CD4-positive, alpha-beta memory T cell (primary cell): Measurements from ENCODE around the gene TWNK. TPM values are rescaled to one million over a fixed set of nuclear protein-coding genes. Genes with fewer than 3 reads are reported as not detected.
A peak's percentile ranks its signal among the peaks of the same experiment; 100 is the strongest.

Source experiments
- CTCF ChIA-PET: fragments of 350-600 bp; sonication (Branson Sonifier 250); formaldehyde crosslinking; loops from one replicate; lab custom pipeline; 2021; ENCODE audit warnings: inconsistent platforms; ENCODE audit not compliant: partially characterized antibody; lab: Charles Lee
- POLR2A ChIA-PET: fragments of 350-600 bp; sonication (Branson Sonifier 250); formaldehyde crosslinking; loops from one replicate; lab custom pipeline; 2021; ENCODE audit not compliant: partially characterized antibody; lab: Charles Lee
- DNase-seq, 5 donors: peaks; one replicate each; pipeline versions ENCODE4 v3.0.0 to v3.0.0-alpha.2; 2020 to 2022; ENCODE audit warnings: mixed read lengths in 1 of 5
- H3K27ac ChIP-seq: one replicate; pipeline ENCODE4 v1.7.0; 2013; ENCODE audit warnings: low read depth, low read length
- H3K27me3 ChIP-seq: 2 replicates; pipeline ENCODE4 v1.7.0; 2013; ENCODE audit warnings: mild to moderate bottlenecking, low read length, moderate library complexity; ENCODE audit not compliant: insufficient read depth
- H3K36me3 ChIP-seq: 2 replicates; pipeline ENCODE4 v1.7.0; 2013; ENCODE audit warnings: mild to moderate bottlenecking, low read length, moderate library complexity; ENCODE audit not compliant: insufficient read depth
- H3K4me1 ChIP-seq: 2 replicates; pipeline ENCODE4 v1.7.0; 2013; ENCODE audit warnings: mild to moderate bottlenecking, low read length, moderate library complexity; ENCODE audit not compliant: insufficient read depth
- H3K4me3 ChIP-seq, 2 donors: one replicate each; pipeline ENCODE4 v1.7.0; 2013; ENCODE audit warnings: low read length in 2 of 2, mild to moderate bottlenecking in 1 of 2
- H3K9me3 ChIP-seq, 2 donors: one replicate each; pipeline ENCODE4 v1.7.0; 2013; ENCODE audit warnings: low read length in 2 of 2, control low read depth in 1 of 2; ENCODE audit not compliant: control insufficient read depth in 1 of 2
- H3K27ac Mint-ChIP-seq, 7 donors: one replicate each; pipeline ENCODE4 v1.8.0; 2020 to 2021; ENCODE audit warnings: mixed read lengths in 7 of 7, mild to moderate bottlenecking in 6 of 7, inconsistent platforms in 3 of 7, moderate library complexity in 3 of 7
- H3K27me3 Mint-ChIP-seq, 2 donors: one replicate each; pipeline ENCODE4 v1.8.0; 2020 to 2021; ENCODE audit warnings: mixed read lengths in 2 of 2
- H3K36me3 Mint-ChIP-seq, 2 donors: one replicate each; pipeline ENCODE4 v1.8.0; 2020 to 2021; ENCODE audit warnings: mixed read lengths in 2 of 2, inconsistent platforms in 1 of 2, mild to moderate bottlenecking in 1 of 2
- H3K4me1 Mint-ChIP-seq, 4 donors: one replicate each; pipeline ENCODE4 v1.8.0; 2020 to 2021; ENCODE audit warnings: mixed read lengths in 4 of 4, mild to moderate bottlenecking in 1 of 4
- H3K4me3 Mint-ChIP-seq, 8 donors: one replicate each; pipeline ENCODE4 v1.8.0; 2020 to 2021; ENCODE audit warnings: mixed read lengths in 8 of 8, mild to moderate bottlenecking in 7 of 8, moderate library complexity in 6 of 8, inconsistent platforms in 3 of 8
- H3K9me3 Mint-ChIP-seq, 8 donors: one replicate each; pipeline ENCODE4 v1.8.0; 2020 to 2021; ENCODE audit warnings: mixed read lengths in 8 of 8, mild to moderate bottlenecking in 5 of 8, inconsistent platforms in 3 of 8, moderate library complexity in 1 of 8
- intact Hi-C: fragments of 100-400 bp; cut with micrococcal nuclease; formaldehyde crosslinking; loops from one replicate; pipeline ENCODE4 v1.15.1; 2023
- polyA plus RNA-seq, 2 donors: library from polyadenylated mRNA; unstranded; fragments of 300-500 nt; fragmentation: Illumina TruSeq; gene quantifications; one replicate each; pipeline ENCODE4 v1.2.3, GENCODE V29; 2021
- total RNA-seq, 2 experiments: library from RNA; stranded (reverse); gene quantifications; one replicate each; pipeline ENCODE4 v1.2.3, GENCODE V29; 2021

TWNK gene
- total and polyA plus RNA-seq, 4 experiments from 2014 or later, result 5.0 to 14.3 (median 10.9) TPM

DNA sequence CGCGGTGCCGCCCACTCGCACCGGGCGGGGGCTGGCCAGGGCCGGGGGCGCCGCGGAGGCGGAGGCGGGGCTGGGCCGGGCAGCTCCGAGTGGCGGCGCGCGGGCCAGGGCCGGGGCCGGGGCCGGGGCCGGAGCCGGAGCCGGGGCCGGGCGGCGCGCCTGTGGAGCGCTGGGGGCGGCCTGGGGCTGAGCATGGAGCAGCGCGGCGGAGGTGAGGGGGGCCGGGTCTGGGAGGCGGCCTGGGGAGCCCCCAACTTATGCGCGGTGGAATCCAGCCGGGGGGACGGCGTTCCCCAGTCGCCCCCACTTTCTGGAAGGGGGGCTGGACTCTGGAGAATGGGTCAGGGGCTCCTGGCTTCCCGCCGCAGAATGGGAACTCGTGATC, 12.4 kb downstream of the TWNK start, which contains the start of gene LZTS2:
LZTS2 (plus strand) TSS at position 67 of the 385 bp plus-strand sequence. CDS start 2,731 bp downstream, outside the sequence.
- intact Hi-C loops, result loop anchor here (2.0 to 10.0 kb wide), 3 partner anchors 87 to 465 kb away; partner anchors contain the start of genes HIF1AN and SLF2
- peak within 1 kb of the TSS; percentile 82 to 96 (median 94) for H3K27ac Mint-ChIP-seq
- peak within 1 kb of the TSS; percentile 84 to 98 (median 91) for H3K4me3 Mint-ChIP-seq
- H3K27me3 ChIP-seq, result no peaks in the 10 kb centered on the region
- H3K4me1 ChIP-seq, result peaks cover 24% of the 10 kb centered on the region
- peak within 1 kb of the TSS; percentile 83 for H3K27ac ChIP-seq
- no peak for DNase-seq
- H3K36me3 Mint-ChIP-seq, result peaks cover under 1 to 19% of the 10 kb centered on the region in 2 donors
- peaks cover 0 to 3% (median 0%) of the 10 kb centered on the region in 8 donors for H3K9me3 Mint-ChIP-seq
- H3K4me3 ChIP-seq, result peak within 1 kb of the TSS; percentile 64 to 73
- ChIA-PET CTCF (interaction anchor here (0.7 to 12.0 kb wide), 6 partner anchors 10 to 31 kb away, joined by 3 to 171 read pairs (median 4); partner anchors contain the start of genes PDZD7 and SEMA4G), POLR2A (interaction anchor here (1.5 to 6.1 kb wide), 3 partner anchors 12 to 31 kb away, joined by 7 to 90 read pairs (median 84); partner anchors contain the start of genes MRPL43, PDZD7, SFXN3 and TWNK)
- H3K36me3 ChIP-seq, result no peaks in the 10 kb centered on the region
- H3K4me1 Mint-ChIP-seq, result peaks cover 15 to 33% (median 23%) of the 10 kb centered on the region in 4 donors
- no peaks in the 10 kb centered on the region for H3K27me3 Mint-ChIP-seq
- no peaks in the 10 kb centered on the region for H3K9me3 ChIP-seq

DNA sequence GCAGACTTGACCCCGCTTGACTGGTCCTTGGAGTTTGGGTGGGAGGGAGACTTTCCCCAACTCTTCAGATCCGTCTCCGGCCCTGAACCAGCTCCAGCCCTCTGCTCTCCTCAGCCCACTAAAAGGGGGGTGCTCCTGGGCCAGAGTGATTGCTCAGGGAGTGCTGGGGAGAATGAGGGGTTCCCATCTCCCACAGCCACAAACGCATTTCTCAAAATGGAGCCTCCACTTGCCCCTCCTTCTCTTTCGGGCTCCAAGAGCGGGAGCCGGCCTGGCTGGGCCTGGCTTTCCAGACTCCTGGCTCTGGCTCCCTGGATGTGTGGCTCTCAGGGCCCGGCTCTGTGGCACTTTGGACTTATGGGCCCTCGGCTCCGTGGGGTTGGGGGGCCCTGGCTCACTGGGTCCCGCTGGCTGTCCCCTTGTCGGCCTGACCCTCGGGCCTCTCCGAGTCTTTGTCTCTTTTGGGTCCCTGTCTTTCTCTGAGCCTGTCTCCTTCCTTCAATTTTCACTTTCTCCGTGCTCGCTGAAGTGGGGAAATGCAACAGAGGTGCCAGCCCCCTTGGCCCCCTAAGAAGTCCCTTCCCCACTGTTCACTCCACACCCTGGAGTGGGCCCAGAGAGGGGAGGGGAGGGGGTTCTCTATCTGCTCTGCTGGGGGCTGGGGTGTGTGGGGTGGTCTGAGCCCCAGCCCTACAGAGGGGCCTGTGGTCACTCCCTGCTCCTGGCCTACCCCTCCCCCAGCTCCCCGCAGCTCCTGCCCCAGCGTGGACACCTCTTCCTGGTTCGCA, 13.0 kb downstream of the TWNK start:
- Mint-ChIP-seq H3K27me3 (no peaks in the 10 kb centered on the region), H3K27ac (peak overlapping the region; percentile 29 to 90 (median 70)), H3K4me1 (peaks cover 15 to 33% (median 22%) of the 10 kb centered on the region in 4 donors), H3K36me3 (peaks cover 0 to 18% of the 10 kb centered on the region in 2 donors), H3K4me3 (peak overlapping the region; percentile 64 to 84 (median 80)), H3K9me3 (peaks cover 0 to 3% (median 0%) of the 10 kb centered on the region in 8 donors)
- ChIA-PET POLR2A (interaction anchor here (1.5 to 6.1 kb wide), 3 partner anchors 13 to 30 kb away, joined by 7 to 90 read pairs (median 84); partner anchors contain the start of genes MRPL43, PDZD7, SFXN3 and TWNK), CTCF (interaction anchor here (1.0 to 1.5 kb wide), 3 partner anchors 12 to 25 kb away, joined by 3 to 6 read pairs (median 4); no protein-coding TSS in a partner anchor)
- Histone ChIP-seq H3K36me3 (no peaks in the 10 kb centered on the region), H3K27ac (no peak overlapping the region), H3K9me3 (no peaks in the 10 kb centered on the region), H3K4me1 (peaks cover 24% of the 10 kb centered on the region), H3K4me3 (no peak overlapping the region), H3K27me3 (no peaks in the 10 kb centered on the region)
- intact Hi-C loops, result no loop called here
- DNase-seq, result no peak

DNA sequence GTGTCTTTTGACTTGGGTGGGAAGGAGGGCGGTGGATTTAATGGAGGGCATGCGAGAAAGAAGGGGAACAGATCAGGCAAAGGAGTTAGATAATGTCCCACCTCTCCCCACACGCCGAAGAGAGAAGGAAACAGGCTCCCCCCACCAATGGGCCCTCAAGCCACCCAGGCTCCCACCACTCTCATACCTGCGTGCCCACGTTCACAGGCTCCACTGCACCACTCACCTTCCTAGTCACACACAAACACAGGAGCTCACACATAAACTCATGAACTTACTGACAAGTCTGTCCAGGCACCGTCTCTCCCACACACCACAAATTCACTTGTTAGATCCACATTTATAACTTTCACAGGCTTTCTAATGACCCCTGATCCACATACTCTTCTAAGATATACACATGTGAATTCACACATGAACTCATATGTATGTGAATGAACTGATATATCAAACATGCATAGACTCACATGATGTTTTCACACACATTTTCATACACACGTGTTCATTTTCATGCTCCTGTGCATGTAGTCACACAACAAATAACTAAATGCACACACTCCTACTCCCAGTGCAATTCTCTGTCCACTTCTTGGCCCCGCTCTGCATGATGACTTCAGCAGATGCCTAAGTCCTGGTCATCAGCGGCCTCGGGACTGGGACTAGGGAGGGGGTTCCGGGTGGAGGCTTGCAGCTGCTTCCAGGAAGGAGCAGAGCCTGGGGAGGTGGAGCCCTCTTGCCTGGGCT, 13.7 kb downstream of the TWNK start:
- Histone ChIP-seq H3K9me3 (no peaks in the 10 kb centered on the region), H3K4me3 (no peak overlapping the region), H3K4me1 (peaks cover 24% of the 10 kb centered on the region), H3K36me3 (no peaks in the 10 kb centered on the region), H3K27me3 (no peaks in the 10 kb centered on the region), H3K27ac (no peak overlapping the region)
- H3K9me3 Mint-ChIP-seq, result peaks cover 0 to 3% (median 0%) of the 10 kb centered on the region in 8 donors
- DNase-seq, result no peak
- H3K36me3 Mint-ChIP-seq, result peaks cover 0 to 21% of the 10 kb centered on the region in 2 donors
- H3K4me1 Mint-ChIP-seq, result peaks cover 15 to 30% (median 22%) of the 10 kb centered on the region in 4 donors
- H3K27ac Mint-ChIP-seq, result peak overlapping the region; percentile 31 to 90 (median 66)
- intact Hi-C loops, result no loop called here
- CTCF ChIA-PET, result interaction anchor here (1.0 to 2.2 kb wide), 3 partner anchors 11 to 15 kb away, joined by 3 to 7 read pairs (median 6); no protein-coding TSS in a partner anchor
- peak overlapping the region; percentile 64 to 84 (median 80) for H3K4me3 Mint-ChIP-seq
- H3K27me3 Mint-ChIP-seq, result no peaks in the 10 kb centered on the region
- POLR2A ChIA-PET, result interaction anchor here (6.1 kb wide), 1 partner anchor 14 kb away, joined by 84 read pairs; the partner anchor contains the start of genes MRPL43 and TWNK

DNA sequence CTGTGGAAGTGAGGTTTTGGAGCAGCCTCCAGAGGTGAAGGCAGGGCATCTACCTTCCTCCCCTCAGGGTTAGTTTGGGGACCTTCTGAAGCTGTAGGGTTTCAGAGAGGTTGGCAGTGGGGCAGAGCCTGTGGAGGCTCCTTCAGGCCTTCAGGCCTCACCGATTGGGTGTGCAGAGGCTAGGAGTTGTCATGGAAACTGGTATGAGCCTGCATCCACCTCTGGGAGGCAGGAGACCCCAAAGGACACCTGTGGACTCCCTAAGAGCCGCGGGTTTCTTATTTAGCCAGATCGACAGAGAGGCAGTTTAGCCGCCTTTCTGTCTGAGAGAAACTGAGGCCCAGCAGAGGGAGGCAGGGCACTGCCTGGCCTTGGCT, 14.3 kb downstream of the TWNK start:
- peaks cover 0 to 20% of the 10 kb centered on the region in 2 donors for H3K36me3 Mint-ChIP-seq
- peak overlapping the region in 1 of 8 donors; percentile 80 for H3K4me3 Mint-ChIP-seq
- no peak for DNase-seq
- ChIA-PET CTCF (interaction anchor here (1.5 to 2.2 kb wide), 2 partner anchors 10 to 15 kb away, joined by 6 to 7 read pairs; no protein-coding TSS in a partner anchor), POLR2A (no interaction called here)
- H3K9me3 ChIP-seq, result no peaks in the 10 kb centered on the region
- peaks cover 18% of the 10 kb centered on the region for H3K4me1 ChIP-seq
- H3K9me3 Mint-ChIP-seq, result peaks cover 0 to 3% (median 0%) of the 10 kb centered on the region in 8 donors
- no peaks in the 10 kb centered on the region for H3K36me3 ChIP-seq
- no peak overlapping the region for H3K4me3 ChIP-seq
- intact Hi-C loops, result no loop called here
- H3K4me1 Mint-ChIP-seq, result peaks cover 10 to 25% (median 17%) of the 10 kb centered on the region in 4 donors
- H3K27ac Mint-ChIP-seq, result no peak overlapping the region
- H3K27me3 ChIP-seq, result no peaks in the 10 kb centered on the region
- H3K27me3 Mint-ChIP-seq, result no peaks in the 10 kb centered on the region
- no peak overlapping the region for H3K27ac ChIP-seq

DNA sequence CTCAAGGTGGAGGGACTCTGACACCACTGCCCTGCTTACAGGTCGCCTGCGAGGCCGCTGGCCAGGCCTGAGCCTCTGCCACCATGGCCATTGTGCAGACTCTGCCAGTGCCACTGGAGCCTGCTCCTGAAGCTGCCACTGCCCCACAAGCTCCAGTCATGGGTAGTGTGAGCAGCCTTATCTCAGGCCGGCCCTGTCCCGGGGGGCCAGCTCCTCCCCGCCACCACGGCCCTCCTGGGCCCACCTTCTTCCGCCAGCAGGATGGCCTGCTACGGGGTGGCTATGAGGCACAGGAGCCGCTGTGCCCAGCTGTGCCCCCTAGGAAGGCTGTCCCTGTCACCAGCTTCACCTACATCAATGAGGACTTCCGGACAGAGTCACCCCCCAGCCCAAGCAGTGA, 15.1 kb downstream of the TWNK start:
- Histone ChIP-seq H3K4me1 (peaks cover 15% of the 10 kb centered on the region), H3K36me3 (no peaks in the 10 kb centered on the region), H3K4me3 (no peak overlapping the region), H3K27me3 (no peaks in the 10 kb centered on the region), H3K27ac (no peak overlapping the region), H3K9me3 (no peaks in the 10 kb centered on the region)
- no peak for DNase-seq
- Mint-ChIP-seq H3K27me3 (no peaks in the 10 kb centered on the region), H3K27ac (no peak overlapping the region), H3K4me1 (peaks cover 10 to 23% (median 14%) of the 10 kb centered on the region in 4 donors), H3K36me3 (peaks cover 0 to 19% of the 10 kb centered on the region in 2 donors), H3K9me3 (peaks cover 0 to 3% (median 0%) of the 10 kb centered on the region in 8 donors), H3K4me3 (no peak overlapping the region)
- intact Hi-C loops, result no loop called here
- ChIA-PET POLR2A (interaction anchor here (0.8 to 2.1 kb wide), 2 partner anchors 16 to 30 kb away, joined by 3 to 6 read pairs; partner anchors contain the start of genes MRPL43 and TWNK), CTCF (interaction anchor here (1.4 to 2.2 kb wide), 5 partner anchors 10 to 17 kb away, joined by 5 to 13 read pairs (median 6); no protein-coding TSS in a partner anchor)

DNA sequence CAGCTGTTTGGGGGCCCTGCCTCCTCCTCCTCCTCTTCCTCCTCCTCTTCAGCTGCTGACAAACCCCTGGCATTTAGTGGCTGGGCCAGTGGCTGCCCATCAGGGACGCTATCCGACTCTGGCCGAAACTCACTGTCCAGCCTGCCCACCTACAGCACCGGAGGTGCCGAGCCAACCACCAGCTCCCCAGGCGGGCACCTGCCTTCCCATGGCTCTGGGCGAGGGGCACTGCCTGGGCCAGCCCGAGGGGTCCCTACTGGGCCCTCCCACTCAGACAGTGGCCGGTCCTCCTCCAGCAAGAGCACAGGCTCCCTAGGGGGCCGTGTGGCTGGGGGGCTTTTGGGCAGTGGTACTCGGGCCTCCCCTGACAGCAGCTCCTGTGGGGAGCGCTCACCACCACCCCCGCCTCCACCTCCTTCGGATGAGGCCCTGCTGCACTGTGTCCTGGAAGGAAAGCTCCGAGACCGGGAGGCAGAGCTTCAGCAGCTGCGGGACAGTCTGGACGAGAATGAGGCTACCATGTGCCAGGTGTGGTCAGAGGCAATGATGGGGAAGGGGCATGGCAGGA, 16.4 kb downstream of the TWNK start:
- Mint-ChIP-seq H3K4me1 (peaks cover 5 to 14% (median 7%) of the 10 kb centered on the region in 4 donors), H3K27me3 (no peaks in the 10 kb centered on the region), H3K27ac (peak overlapping the region in 1 of 7 donors; percentile 56), H3K9me3 (peaks cover 0 to under 1% (median 0%) of the 10 kb centered on the region in 8 donors), H3K4me3 (peak overlapping the region in 1 of 8 donors; percentile 32), H3K36me3 (peaks cover 0 to 13% of the 10 kb centered on the region in 2 donors)
- intact Hi-C loops, result no loop called here
- H3K27ac ChIP-seq, result no peak overlapping the region
- H3K4me1 ChIP-seq, result peaks cover 6% of the 10 kb centered on the region
- no peak overlapping the region for H3K4me3 ChIP-seq
- H3K9me3 ChIP-seq, result no peaks in the 10 kb centered on the region
- no peak for DNase-seq
- CTCF ChIA-PET, result interaction anchor here (1.0 to 1.8 kb wide), 5 partner anchors 8 to 27 kb away, joined by 3 to 6 read pairs (median 5); partner anchors contain the start of genes PDZD7 and SFXN3
- POLR2A ChIA-PET, result interaction anchor here (2.1 kb wide), 1 partner anchor 17 kb away, joined by 6 read pairs; the partner anchor contains the start of genes MRPL43 and TWNK
- H3K36me3 ChIP-seq, result no peaks in the 10 kb centered on the region
- H3K27me3 ChIP-seq, result no peaks in the 10 kb centered on the region
